ELF-1 (cell line): Measurements from ENCODE around the gene HNF1B.

Source experiments
- DNase-seq: peaks from one replicate; pipeline ENCODE4 v3.0.0-alpha.2; 2016; ENCODE audit warnings: low read depth, low spot score

HNF1B gene

DNA sequence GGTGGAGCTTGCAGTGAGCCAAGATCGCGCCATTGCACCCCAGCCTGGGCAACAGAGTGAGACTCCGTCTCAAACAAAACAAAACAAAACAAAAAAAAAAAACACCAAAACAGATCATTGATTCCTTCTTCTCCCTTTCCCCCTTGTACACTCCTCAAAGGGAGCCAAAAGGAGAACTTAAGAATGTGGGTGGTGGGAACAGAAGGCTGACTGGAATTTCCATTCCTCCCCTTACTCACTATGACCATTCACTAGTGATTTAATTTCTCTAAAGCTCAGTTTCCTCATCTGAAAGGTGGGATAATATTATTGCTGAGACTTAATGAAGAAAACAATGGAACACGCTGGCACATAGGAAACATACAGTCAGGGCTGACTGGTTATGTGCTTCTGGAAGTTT, 17.1 kb upstream of the HNF1B start:
- no peak for DNase-seq

DNA sequence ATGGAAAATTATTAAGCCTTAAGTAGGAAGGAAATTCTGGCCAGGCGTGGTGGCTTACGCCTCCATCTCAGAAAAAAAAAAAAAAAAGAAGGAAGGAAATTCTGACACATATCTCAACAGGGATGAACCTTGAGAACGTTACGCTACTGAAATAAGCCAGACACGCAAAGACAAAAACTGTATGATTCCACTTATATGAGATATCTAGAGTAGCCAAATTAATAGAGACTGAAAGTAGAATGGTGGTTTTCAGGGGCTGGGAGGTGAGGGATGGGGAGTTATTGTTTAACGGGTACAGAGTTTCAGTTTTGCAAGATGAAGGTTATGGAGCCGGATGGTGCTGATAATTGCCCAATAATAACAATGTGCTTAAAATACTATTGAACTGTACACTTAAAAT, 16.2 kb upstream of the HNF1B start:
- DNase-seq: no peak

DNA sequence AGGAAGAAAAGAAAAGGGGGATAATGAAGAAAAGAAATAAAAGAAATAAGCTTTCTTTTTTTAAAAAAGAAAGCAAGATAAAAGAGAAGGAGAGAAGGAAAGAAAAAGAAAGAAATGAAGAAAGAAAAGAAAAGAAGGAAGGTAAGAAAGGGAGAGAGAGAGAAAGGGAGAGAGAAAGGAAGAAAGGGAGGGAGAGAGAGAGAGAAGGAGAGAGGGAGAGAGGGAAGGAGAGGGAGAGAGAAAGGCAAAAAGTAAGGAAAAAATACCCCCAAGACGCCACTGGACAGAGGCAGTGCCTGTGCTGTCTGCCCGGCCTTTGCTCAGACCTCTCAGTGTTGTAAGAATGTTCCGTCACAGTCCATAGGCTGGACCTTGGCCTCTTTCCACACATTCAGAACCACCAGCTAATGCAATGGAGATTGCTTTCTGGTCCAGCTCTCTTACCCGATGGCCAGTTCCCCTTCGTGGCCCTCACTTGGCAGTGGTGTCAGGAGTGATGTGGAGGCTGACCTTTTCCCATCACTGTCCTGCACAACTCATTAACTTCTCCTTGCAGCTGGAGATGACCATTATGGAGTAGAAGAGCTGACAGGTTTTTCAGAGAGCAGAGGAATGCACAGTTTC, 14.3 kb upstream of the HNF1B start:
- no peak for DNase-seq

DNA sequence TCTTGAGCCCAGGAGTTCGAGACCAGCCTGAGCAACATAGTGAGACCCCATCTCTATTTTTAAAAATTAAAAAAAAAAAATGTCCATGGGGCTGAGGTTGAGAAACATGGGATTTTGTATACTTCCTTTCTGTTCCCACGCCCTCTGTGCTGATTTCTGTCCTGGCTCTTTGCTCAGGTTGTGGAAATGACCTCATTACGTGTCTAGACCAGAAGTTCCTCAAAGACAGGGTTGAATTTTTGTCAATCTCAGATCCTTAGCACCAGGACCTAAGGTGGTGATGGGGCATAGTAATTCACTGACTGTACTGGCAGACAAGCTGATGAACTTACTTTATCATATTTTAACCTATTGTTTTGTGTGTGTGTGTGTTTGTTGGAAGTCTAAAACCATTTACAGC, 11.2 kb upstream of the HNF1B start:
- no peak for DNase-seq

DNA sequence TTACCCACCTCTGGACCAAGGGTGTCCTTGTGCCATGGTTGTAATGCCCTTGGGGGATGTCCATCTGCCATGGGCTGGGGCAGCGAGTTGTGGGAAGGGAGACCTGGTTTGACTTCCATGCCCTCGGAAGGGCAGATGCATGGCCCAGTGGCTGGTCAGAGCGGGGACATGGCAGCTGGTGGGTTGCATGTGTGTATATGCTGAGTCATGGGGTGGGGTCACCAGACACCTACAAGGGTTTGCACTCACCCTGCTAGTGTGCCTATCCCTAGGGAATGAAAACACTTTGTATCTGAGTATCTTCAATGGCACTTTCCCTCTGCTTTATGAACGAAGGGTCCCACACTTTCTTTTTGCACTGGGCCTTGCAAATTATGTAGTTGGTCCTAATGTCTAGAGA, 10.6 kb upstream of the HNF1B start:
- no peak for DNase-seq

DNA sequence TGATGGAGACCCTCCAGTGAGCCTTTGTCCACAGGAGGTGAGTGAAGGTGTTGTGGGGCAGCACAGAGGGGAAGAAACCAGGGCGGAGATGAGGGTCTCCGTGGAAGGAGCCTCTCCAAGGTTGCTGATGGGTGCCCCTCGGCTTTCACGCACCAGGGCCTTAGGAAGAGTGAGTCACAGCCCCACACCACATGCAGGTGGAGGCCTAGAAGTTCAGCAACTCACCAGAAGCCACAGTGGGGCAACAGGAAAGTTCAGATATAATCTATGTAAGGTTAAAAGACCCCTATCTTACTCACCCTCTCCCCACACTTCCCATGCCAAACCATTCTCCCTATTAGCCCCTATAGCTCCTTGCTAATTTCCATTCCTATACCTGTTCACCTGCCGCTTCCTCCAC, 9.5 kb upstream of the HNF1B start:
- no peak for DNase-seq

DNA sequence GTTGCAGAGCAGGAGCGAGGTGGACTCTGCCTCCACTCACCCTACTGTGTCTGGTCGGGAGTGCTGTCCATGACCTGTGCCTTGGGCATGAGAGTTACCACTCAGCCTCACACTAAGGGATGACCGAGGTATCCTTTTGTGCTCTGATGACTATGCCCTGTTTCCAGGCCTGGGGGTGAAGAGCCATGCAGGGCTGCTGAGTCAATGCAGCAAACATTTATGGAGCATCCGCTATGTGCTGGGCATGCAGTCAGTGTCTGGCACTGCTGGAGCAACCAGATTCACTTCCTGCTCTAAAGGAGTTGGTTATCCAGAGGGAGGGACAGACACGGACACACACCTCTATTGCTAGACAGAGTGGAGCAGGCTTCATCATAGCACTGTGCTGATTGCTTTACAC, 7.6 kb upstream of the HNF1B start:
- DNase-seq: peak; percentile 13

DNA sequence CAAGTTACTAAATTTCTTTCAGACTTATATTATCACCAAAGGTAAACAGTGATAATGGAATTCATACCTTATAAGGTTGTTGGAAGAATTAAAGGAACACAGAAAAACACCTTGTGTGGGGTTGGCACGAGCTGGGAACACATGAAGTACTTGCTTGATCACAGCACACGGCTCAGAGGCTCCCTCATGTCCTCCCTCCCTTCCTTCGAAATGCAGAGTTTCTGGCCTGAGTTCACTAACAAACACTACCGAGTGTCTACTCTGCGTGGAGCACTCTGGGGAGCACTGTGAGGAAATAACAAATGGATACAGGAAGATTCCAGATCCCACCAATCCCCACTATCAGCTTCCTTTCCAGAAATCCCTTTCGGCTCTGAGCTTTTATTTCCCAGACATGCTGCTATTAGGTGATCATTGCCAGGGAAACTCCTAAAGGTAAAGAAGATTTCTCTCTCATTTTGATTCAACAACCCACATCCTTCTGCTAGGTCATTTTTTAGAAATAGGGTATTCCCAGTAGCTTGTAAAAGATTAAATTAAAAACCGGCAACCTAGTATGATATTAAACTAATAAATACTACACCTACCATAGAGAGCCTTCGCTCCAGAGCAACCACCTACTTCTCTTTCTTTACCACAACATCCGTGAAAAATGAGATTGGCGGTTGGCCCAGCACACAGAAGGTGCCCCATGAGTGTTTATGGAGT, 6.1 kb upstream of the HNF1B start:
- DNase-seq: no peak

DNA sequence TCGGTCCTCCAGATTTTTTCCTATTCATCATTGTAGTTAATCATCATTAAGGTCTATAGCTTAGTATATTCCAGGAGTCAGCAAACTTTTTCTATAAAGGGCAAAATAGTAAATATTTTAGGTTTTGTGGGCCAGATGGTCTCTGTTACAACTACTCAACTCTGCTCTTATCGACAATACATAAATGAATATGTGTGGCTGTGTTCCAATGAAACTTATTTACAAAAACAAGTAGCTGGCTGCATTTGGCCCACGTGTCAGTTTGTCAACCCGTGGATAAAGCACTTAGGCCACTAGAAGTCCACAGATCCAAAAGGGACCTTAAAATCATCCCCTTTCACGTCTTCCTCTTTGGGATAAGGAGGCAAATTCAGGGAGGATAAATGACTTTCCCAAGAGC, 5.4 kb upstream of the HNF1B start:
- DNase-seq: no peak

DNA sequence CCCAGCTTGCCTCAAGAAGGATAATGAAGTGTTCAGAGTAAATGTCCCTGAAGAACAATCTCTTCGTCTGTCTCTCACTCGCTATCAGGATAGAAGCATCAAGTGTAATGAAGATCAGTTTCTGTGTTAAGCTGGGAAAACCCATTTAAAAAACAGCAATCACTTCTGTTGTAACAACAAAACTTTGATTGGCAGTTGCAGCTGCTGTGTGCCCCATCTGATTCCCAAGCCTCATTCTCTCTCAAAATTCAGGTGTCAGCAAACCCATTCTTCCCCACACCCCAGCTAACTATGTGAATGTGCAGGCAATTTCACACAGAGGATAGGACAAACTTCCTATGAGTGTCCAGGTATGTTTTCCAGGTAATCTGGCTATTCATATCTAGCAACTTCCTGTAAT, 2.4 kb upstream of the HNF1B start:
- DNase-seq: no peak

DNA sequence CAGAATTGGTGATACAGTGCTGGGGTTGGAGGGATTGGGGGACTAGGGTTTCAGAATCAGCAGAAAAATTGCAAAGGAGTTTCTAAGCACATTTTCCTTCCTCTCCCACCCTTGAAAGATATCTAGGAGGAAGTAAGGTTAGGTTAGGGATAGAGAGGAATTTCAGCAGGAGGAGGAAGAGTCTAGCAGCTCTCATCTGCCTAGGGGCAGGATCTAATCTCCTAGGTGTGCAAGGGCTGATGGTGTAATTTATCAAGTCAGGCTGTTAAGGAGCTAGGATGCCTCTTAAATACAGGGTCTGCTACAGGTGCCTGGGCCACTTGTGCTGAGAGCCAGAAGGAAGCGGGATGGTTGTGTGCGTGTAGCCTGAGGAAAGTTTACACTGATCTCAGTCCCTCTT, 1.8 kb upstream of the HNF1B start:
- no peak for DNase-seq

DNA sequence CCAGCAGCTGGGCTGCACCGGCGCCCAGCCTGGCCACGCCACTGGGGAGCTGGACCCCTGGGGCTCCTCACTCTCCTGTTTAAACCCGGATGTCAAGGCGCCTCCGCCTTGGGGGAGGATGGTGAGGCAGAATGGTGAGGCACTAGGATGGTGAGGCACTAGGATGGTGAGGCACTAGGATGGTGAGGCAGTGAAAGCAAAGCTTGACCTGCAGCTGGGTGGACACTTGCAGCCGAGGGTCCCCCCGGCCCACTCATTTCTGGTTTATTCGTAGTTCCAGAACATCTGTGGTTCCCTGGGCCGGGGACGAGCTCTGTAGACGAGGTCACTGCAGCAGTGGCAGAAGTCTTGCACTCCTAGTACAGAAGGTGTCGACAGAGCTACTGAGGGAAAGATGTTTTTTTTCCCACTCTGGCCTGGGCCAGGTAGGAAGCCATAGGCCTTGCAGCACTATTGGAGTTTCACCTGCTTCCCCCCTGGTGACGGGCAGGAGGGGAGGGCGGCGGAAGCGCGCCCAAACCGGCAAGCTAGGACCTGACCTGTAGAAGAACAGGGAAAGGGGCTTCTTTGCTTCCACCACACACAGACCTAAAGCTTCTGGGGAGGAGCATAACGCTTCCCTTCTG, 1.1 kb upstream of the HNF1B start:
- no peak for DNase-seq

DNA sequence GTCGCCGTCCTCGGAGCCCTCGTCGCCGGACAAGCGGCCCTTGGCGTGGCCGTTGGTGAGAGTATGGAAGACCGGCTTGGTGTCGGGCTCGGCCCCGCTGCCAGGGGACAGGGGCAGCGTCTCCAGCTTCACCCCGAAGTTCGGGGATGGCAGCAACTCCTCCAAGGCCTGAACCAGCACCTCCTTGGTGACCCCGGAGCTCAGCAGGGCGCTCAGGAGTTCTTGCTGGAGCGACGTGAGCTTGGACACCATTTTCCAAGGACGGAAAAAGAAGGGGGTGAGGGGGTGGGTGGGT, 279 bp downstream of the HNF1B start:
- no peak for DNase-seq

DNA sequence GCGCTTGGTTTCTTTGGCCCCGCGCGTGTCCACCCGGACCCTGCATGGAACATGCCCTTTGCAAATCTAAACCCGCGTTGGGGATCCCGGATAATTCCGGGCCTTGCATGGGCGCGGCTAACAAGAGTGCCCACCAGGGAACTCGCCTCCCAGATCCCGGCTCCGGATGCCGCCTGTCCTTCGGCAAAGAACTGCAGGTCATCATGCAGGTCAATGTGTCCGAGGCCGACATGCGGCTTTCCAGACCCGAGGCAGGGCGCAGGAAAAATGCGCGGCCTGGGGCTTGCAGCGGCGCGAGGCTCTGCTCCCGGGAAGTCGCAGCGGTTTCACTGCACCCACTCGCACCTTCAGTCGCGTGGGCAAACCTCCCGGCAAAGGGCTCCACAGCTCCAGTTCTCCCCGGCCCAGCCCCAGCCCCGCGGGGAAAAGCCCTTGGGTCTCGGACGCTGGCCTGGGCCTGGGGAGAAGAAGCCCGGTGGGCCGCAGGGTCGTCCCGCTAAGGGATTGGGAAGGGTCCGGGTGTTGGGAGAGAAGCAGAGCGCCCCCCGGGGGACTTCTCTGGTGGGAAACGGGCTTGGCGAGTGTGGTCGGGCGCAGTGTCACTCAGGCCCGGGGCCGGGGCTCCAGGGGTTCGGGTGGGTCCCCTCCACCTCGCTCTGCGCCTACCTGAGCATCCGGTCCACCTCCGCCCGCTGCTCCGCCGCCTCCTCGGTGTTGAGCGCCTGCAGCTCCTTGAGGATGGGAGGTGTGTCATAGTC, 805 bp downstream of the HNF1B start:
- peak; percentile 57 for DNase-seq

DNA sequence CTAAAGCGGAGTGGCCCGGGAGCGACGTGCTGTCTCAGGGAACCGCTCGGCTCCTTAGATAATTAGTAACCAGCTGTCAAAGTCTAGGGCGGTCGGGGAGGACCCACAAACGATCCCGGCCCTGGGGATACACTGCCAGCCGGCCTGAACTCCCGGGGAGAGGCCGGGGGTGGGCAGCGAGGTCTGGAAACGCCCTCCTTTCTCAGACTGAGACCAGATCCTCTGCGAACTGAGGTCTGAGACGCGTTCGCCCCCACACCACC, 1.3 kb downstream of the HNF1B start:
- no peak for DNase-seq

DNA sequence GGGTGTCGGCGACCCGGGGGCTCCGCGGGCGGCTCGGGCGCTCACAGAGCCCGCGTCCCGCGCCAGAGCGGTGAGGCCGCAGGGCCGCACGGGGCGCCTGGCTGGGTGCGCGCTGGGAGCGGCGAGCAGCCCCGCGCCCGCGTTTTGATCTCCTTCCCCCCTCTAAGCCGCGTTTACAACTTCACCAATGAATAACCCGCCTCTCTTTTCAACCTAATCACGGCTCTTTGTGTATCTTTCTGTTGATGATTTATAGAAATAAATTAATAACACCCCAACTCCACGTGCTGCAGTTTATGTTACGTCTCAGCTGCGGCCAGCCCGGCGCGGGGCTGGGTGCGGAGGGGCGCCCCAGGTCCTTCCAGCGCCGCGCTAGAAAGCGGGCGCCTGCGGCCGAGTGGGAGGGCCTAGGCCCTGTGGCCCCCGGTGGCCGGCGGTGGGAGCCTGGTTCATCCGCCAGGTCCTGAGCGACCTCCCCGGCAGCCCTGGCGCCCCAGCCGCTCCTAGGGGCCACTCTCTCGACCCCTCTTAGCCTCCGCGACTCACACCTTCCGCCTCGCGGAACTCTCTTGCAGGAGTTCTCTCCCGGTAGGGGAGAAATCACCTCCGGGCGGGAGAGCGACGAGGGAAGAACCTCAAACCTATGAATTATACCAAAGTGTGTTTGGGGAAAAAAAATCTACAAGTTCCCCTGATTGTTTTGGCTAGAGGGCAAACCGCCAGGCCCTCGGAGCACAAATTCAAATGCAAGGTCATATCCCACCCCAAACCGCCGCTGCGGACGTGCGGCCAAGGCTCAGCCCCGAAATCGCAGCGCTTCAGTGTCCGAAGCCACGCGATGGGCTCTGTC, 1.9 kb downstream of the HNF1B start:
- peak; percentile 48 for DNase-seq

DNA sequence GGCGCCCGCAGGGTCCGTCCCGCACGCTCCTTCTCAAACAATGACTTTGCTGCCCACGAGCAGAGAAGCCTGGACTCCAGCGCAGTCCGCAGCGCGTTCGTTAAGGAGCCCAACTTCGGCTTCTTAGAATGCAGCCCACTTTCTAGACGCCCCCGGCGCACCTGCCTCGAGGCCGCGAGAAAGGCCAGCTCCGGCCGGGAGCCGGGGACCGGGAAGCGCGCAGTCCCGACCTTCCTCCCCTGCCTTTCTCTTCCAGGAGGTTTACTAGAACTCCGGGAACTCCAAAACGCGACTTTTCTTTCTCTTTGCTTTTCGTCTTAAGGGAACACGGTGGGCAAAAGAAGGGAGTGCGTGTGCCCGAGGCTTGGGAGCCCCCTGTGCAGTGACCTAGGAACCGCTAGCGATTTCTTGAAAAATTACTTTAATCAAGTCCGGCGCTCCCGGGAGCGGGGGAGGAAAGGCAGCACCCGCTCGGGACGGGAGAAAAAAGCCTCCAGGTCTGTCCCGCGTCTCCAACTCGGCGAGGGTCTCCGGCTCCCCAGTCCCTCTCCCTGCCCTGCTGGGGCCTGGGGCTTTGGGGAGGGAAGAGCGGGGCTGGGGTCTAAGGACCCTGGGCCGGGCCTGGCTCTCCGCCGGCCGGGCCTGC, 2.6 kb downstream of the HNF1B start:
- no peak for DNase-seq

DNA sequence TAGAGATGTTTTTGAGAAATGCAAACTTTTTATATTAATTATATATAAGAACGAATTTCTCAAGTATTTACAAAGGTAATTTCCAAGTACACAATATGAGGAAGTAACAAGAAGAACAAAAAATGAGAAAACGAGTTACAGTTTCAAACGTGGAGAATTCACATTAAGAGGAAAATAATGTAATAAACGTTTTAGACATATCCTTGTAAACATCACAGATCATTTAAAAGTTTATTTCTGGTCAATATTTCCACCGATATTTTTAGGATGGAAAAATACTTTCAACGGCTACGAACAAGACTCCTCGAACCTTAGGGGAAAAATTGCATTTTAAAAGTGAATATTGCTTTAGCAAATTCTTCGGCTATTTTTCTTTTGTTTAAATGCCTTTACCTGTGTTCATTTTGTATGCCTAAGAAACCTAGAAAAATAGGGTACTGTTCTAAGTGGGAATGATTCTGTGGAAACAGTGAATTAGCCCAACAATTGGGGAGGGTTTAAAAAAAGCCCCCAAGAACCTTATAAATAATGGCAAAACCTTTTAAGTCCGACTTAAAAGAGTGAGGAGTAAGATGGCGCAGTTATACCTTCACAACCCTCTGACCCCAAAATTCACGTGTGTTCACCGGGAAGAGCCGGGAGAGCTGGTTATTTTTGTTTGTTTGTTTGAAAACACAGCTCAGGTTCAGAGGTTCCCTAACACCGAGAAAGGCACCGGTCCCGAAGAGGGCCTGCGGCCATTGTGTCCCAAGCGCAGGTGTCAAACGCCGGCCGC, 3.3 kb downstream of the HNF1B start:
- DNase-seq: peak; percentile 77

DNA sequence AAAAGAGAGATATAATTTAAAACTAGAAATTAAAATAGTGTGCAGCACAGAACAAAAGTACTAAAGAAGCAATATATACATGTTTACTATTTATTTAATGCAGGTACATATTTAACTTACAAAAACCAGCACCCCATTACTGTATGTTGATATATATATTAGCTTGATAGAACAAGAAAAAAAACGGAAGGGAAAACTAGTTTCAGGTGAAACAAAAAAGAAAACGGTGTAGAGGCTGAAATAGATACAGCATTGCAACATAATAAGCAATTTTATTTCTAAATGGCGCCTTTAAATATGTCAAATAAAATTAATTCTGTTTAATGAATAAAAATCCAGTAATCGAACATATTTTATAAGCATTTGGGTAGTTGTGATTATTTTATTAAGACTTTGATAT, 3.9 kb downstream of the HNF1B start:
- no peak for DNase-seq

DNA sequence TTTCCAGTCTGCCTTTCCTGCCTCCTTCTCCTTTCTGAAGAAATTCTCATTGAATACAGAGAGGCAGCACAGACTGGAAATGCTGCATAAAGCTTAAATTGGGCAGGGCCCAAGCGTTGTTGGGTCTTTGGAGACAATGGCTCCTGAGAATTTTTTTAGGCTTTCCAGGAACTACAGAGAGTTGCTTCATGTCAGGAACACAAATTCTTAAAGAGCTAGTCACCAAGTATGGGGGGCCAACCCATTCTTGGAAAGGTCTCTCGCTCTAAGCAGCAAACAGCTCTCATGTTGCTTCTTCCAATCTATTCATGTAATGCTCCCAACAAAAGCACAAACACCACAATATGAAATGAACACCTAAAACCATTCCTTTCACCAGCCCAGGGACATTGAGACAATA, 6.9 kb downstream of the HNF1B start:
- no peak for DNase-seq

DNA sequence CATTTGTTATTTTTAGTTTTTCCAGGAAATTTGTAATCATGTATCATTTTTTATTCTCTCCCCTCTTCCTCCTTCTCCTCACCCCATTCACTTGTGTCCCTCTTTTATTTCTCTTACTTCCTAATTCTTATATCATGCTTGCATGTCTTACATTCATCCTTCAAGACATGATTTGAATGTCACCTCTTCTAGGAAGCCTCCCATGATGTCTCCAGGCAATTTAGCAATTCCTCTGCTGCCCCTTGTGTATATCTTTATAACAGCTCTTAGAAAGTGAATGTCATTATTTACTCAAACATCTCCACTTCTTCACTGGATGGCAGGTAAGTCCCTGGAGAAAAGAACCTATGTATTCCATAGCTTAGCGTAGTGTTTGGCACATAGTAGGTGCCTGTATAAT, 7.8 kb downstream of the HNF1B start:
- no peak for DNase-seq
